Right atrium auricular region (tissue), 2 donors: ENCODE measurements around the gene WT1. TPM values are rescaled to one million over a fixed set of nuclear protein-coding genes. Genes with fewer than 3 reads are reported as not detected.

Experiments
- DNase-seq: peaks from one replicate; pipeline ENCODE4 v3.0.0-alpha.2; 2019; ENCODE audit warnings: low spot score
- H3K27ac ChIP-seq, 2 donors: fragments of 200-600 bp; sonication (generic); 1 replicate in 1 of 2; 2 replicates in 1 of 2; pipeline ENCODE4 v1.5.1; 2016 to 2019
- H3K27me3 ChIP-seq, 2 donors: fragments of 200-600 bp; sonication (generic); one replicate each; pipeline versions ENCODE4 v1.5.1 to v1.6.0; 2017 to 2019
- H3K36me3 ChIP-seq: fragments of 200-600 bp; sonication (generic); one replicate; pipeline ENCODE4 v1.5.1; 2016
- H3K4me1 ChIP-seq, 2 donors: fragments of 200-600 bp; sonication (generic); one replicate each; pipeline versions ENCODE4 v1.5.1 to v1.6.0; 2017 to 2019
- H3K4me3 ChIP-seq, 2 donors: fragments of 200-600 bp; sonication (generic); 1 replicate in 1 of 2; 2 replicates in 1 of 2; pipeline ENCODE4 v1.5.1; 2017 to 2019; ENCODE audit warnings: mild to moderate bottlenecking in 1 of 2, moderate library complexity in 1 of 2
- H3K9me3 ChIP-seq, 2 donors: fragments of 200-600 bp; sonication (generic); one replicate each; pipeline ENCODE4 v1.5.1; 2019
- total RNA-seq, 2 donors: library from RNA; depleted of rRNA; stranded (reverse); fragments of >200 nt; gene quantifications; one replicate each; pipeline ENCODE4 v1.1.0, GENCODE V29; 2016
- TF ChIP-seq, protein P1 (sequence below), 2 donors: fragments of 200-600 bp; sonication (generic); IDR thresholded peaks; one replicate each; pipeline ENCODE4 v1.5.1; 2019; ENCODE audit warnings: antibody characterized with exemption in 2 of 2

WT1 gene
- total RNA-seq, 2 donors from 2014 or later: 8.1 to 10.6 TPM

DNA sequence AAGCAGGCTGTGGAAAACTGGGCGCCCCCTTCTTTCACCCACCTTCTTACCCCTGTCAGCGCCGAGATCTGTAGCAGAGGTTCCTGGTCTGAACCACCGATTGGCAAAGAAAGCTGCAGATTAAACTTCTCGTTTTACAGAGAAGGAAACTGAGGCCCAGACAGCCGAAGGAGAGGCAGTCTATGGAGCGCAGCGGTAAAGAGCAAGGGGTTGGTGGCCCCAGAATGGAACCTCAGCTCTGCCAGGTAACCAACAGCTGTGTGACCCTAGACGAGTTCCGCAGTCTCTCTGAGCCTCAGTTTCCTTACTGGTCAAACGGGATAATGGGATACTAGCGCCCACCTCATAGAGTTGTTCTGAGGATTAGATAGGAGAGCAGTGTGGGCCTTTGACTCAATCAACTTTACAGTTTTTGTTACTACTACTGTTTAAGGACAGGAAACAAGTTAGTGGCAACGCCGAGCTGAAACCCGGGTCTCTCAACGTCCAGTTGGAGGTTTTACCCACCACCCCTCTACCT lies 3.1 kb upstream of the WT1 start:
- DNase-seq: no peak
- H3K27me3 ChIP-seq: peaks cover 31 to 43% of the 10 kb centered on the region in 2 donors
- peaks cover 0 to 37% of the 10 kb centered on the region in 2 donors for H3K4me1 ChIP-seq
- no peak overlapping the region for H3K27ac ChIP-seq
- TF ChIP-seq, protein P1, sequence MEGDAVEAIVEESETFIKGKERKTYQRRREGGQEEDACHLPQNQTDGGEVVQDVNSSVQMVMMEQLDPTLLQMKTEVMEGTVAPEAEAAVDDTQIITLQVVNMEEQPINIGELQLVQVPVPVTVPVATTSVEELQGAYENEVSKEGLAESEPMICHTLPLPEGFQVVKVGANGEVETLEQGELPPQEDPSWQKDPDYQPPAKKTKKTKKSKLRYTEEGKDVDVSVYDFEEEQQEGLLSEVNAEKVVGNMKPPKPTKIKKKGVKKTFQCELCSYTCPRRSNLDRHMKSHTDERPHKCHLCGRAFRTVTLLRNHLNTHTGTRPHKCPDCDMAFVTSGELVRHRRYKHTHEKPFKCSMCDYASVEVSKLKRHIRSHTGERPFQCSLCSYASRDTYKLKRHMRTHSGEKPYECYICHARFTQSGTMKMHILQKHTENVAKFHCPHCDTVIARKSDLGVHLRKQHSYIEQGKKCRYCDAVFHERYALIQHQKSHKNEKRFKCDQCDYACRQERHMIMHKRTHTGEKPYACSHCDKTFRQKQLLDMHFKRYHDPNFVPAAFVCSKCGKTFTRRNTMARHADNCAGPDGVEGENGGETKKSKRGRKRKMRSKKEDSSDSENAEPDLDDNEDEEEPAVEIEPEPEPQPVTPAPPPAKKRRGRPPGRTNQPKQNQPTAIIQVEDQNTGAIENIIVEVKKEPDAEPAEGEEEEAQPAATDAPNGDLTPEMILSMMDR (IDR thresholded peaks at IDR 0.05): no peak
- H3K36me3 ChIP-seq: no peaks in the 10 kb centered on the region
- peak overlapping the region in 1 of 2 donors; percentile 61 for H3K4me3 ChIP-seq
- H3K9me3 ChIP-seq: no peaks in the 10 kb centered on the region

DNA sequence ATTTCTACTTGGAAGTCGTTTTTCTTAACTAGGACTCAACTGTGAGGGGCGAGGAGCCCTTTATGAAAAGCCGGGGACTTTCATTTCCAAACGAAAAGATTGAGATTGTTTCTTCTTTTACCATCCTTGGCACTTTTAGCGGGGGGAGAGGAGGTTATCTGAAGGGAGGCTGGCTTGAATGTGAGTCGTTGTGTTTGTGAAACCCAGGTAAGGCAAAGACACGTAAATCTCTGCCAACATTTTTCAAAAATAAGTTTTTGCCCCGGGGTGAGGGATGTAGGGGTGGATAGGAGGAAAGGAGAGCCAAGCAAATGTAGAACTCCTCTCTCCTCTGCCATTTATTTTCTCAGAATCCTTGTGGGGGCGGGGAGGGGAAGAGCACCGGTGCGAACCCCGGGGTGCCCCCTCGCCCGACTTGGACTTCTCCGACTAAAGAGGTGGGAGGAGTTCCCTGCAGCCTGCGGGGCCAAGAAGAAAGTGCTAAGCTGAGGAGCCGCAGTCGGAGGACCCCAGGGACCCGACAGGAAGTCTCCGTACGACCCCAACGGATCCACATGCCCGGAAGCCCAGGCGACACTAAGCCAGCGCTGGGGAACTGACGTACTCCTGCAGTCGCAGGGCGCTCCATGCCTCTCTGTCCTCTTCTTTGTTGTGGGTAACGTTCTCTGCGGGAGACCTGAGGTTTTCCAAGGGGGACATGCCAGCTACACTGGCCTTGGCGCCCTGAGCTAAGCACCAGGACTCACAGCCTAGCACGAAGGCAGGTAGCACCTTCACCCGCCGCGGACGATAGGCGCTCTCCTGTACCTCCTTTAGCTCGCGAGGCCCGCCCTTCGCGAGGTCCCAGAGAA lies 2.4 kb upstream of the WT1 start:
- no peak for DNase-seq
- H3K4me1 ChIP-seq: peaks cover 0 to 37% of the 10 kb centered on the region in 2 donors
- H3K9me3 ChIP-seq: no peaks in the 10 kb centered on the region
- H3K27me3 ChIP-seq: peaks cover 35 to 43% of the 10 kb centered on the region in 2 donors
- H3K36me3 ChIP-seq: no peaks in the 10 kb centered on the region
- TF ChIP-seq, protein P1 (IDR thresholded peaks at IDR 0.05): no peak
- H3K4me3 ChIP-seq: peak overlapping the region in 1 of 2 donors; percentile 61
- H3K27ac ChIP-seq: peak overlapping the region in 1 of 2 donors; percentile 83

DNA sequence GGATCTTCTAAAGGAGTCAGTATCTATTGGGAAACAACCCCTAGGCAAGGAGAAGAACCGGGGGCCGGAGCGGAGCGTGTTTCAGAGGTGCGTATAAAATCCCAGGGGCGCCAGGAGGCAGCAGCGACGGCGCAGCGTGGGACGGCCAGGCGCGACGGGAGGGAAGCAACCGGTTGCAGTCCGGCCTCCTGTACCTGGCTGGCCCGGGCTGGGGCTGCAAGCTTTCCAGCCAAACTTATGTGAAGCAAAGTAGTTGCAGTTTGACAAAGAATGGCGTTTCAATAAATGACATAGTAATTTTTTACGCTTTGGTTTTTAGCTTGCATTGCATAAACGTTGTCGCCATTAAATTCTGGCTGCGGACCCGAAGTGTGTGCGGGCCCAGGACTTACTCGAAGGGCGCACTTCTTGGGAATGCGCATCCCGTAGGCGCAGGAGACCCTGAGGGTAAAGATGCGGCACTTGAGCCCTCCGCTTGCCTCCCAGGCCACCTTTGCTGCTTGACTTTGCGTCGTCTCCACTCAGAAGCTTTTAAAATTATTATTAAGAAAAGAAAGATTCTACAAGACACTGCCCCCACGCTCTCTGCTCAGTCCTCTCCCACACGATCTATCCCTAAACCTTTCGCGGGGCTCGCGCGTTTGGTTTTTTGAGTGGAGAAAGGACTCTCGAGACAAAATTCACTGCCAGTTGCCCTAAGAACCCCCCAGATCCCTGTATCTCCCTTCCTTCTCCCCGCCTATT lies 1.6 kb upstream of the WT1 start:
- TF ChIP-seq, protein P1 (IDR thresholded peaks at IDR 0.05): no peak
- Histone ChIP-seq H3K36me3 (no peaks in the 10 kb centered on the region), H3K9me3 (no peaks in the 10 kb centered on the region), H3K4me1 (peaks cover 0 to 37% of the 10 kb centered on the region in 2 donors), H3K27ac (peak overlapping the region; percentile 72 to 83), H3K27me3 (peaks cover 38 to 43% of the 10 kb centered on the region in 2 donors), H3K4me3 (peak overlapping the region; percentile 35 to 61)
- DNase-seq: no peak

DNA sequence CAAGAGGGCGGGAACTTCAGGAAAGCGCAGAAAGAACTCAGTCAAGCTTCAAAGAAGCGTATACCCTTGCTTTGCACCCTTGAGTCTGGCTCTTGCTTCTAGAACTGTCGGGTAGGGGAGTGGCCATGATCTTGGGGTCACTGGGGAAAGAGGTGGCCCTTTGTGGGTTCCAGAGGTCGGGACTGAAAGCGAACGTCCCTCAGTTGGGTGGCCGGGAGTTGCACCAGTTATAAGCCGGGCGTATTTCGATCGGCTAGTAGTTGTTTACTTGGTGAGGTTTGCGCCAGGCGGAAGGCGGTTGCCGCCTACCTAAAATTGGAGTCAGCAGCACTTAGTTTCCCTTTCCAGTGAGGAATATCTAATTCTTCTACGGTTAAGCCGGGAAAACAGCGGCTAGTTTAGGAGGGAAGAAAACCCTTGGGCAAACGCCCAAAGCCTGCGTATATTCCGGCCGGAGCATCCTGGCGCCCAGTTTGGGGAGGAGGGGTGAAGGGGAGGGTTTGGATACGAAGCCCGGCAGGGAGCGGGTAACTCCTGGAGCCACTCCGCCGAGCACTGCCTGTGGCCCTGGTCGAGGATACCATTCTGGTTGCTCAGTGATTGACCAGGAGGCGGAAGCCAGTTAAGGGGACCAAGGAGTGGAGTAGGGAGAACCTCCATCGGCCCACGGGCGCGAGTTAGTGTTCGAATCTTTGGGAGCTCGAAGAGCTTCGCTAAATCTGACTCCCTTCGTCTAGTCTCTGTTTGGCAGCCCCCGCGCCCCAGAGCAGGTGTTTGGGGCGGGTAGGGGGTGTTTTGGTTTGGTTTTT lies 807 bp upstream of the WT1 start:
- no peak for DNase-seq
- peaks cover 38 to 39% of the 10 kb centered on the region in 2 donors for H3K27me3 ChIP-seq
- peak overlapping the region; percentile 72 to 83 for H3K27ac ChIP-seq
- TF ChIP-seq, protein P1 (IDR thresholded peaks at IDR 0.05): no peak
- no peaks in the 10 kb centered on the region for H3K9me3 ChIP-seq
- H3K36me3 ChIP-seq: no peaks in the 10 kb centered on the region
- H3K4me3 ChIP-seq: peak overlapping the region; percentile 35 to 61
- H3K4me1 ChIP-seq: peaks cover 0 to 37% of the 10 kb centered on the region in 2 donors

DNA sequence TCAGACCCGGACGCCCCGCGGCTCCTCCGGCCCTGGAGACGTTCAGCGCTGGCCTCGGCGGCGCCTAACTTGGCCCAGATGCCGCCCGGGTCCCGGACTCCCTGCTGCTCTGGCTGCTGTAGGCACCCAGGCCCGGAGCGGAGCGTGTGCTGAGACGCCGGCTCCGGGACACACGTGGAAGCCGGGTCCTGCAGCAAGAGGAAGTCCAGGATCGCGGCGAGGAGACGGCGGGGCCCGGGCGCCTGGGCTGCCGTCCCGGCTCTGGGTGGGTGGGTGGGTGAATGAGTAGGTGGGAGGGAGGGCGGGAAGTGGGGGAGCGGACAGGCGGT lies 223 bp downstream of the WT1 start:
- no peaks in the 10 kb centered on the region for H3K9me3 ChIP-seq
- no peaks in the 10 kb centered on the region for H3K36me3 ChIP-seq
- TF ChIP-seq, protein P1 (IDR thresholded peaks at IDR 0.05): no peak
- H3K27me3 ChIP-seq: peaks cover 31 to 39% of the 10 kb centered on the region in 2 donors
- H3K4me1 ChIP-seq: peaks cover 0 to 37% of the 10 kb centered on the region in 2 donors
- DNase-seq: no peak
- peak overlapping the region; percentile 35 to 61 for H3K4me3 ChIP-seq
- peak overlapping the region; percentile 72 to 83 for H3K27ac ChIP-seq
